ENCODE data around the gene TRPM3.

Gene TRPM3

DNA sequence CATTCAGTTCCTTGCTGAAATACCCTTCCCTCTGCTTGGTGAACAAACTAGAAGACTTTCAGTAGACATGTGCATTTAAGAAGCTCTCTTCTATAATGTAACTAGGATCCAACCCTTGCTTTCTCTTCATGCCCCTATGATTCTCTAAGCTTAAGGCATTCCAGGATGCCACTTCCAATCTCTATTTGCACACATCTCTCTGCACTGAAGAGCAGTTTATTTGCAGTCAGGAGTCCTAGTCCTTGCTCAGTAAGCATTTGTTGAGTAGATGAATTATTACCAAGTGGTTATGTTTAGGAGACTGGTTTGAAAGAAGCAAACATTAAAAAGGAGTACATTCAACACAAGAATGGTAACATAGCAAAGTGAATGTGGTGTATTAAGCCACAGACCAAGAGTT is 432.7 kb downstream of the TRPM3 start:
- ATAC-seq, result no peak
- TF ChIP-seq ZFP30 (CRISPR knock-in tag; IDR thresholded peaks at IDR 0.05) (no peak), SNAI2 (CRISPR knock-in tag; IDR thresholded peaks at IDR 0.05) (no peak)

DNA sequence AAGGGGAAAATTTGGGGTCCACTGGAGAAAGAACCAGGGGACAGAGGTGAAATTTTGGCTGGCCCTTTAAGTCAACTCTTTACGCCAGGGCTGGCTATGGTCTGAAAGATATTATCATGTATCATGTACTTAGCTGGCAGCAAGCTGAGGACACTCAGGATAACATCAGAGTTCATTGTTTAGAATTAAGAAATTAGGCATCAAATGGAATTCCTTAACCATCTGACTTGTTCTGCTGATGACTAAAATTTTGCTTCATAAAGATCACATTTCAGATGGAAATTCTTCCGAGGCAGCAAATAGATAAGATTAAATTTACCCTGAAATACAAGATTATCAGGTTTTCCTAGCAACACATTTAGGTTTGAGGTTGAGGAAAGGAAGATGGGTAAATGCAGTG is 437.6 kb downstream of the TRPM3 start:
- TF ChIP-seq ESRRG (CRISPR knock-in tag; IDR thresholded peaks at IDR 0.05) (no peak), ZFP3 (CRISPR knock-in tag; IDR thresholded peaks at IDR 0.05) (no peak), ZNF70 (CRISPR knock-in tag; IDR thresholded peaks at IDR 0.05) (no peak), TCF4 (CRISPR knock-in tag; IDR thresholded peaks at IDR 0.05; ENCODE audit: borderline replicate concordance) (no peak), OSR1 (CRISPR knock-in tag; IDR thresholded peaks at IDR 0.05) (no peak), CSDC2 (CRISPR knock-in tag; IDR thresholded peaks at IDR 0.05) (no peak), RARB (CRISPR knock-in tag; IDR thresholded peaks at IDR 0.05) (no peak), ISL1 (CRISPR knock-in tag; IDR thresholded peaks at IDR 0.05) (no peak)
- TF ChIP-seq, protein P1, sequence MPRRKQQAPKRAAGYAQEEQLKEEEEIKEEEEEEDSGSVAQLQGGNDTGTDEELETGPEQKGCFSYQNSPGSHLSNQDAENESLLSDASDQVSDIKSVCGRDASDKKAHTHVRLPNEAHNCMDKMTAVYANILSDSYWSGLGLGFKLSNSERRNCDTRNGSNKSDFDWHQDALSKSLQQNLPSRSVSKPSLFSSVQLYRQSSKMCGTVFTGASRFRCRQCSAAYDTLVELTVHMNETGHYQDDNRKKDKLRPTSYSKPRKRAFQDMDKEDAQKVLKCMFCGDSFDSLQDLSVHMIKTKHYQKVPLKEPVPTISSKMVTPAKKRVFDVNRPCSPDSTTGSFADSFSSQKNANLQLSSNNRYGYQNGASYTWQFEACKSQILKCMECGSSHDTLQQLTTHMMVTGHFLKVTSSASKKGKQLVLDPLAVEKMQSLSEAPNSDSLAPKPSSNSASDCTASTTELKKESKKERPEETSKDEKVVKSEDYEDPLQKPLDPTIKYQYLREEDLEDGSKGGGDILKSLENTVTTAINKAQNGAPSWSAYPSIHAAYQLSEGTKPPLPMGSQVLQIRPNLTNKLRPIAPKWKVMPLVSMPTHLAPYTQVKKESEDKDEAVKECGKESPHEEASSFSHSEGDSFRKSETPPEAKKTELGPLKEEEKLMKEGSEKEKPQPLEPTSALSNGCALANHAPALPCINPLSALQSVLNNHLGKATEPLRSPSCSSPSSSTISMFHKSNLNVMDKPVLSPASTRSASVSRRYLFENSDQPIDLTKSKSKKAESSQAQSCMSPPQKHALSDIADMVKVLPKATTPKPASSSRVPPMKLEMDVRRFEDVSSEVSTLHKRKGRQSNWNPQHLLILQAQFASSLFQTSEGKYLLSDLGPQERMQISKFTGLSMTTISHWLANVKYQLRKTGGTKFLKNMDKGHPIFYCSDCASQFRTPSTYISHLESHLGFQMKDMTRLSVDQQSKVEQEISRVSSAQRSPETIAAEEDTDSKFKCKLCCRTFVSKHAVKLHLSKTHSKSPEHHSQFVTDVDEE (CRISPR knock-in tag; IDR thresholded peaks at IDR 0.05), result no peak
- no peak for ATAC-seq

DNA sequence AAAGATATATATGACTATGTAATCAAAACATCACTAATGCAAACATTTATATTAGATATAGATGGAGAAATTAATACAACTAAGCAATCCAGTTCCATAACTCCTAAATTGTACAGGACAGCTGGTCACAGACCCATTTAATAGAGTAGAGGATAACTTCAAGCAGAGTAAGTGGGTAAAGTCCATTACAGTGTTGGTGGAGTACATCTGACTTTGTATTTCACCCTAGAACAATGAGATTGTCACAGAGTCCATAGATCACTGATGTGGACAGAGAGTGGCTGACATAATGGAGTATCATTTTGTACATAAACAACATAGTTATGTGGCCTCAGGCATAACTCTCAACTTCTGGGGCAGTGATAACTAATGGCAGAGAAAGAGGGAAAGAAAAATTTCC is 439.1 kb downstream of the TRPM3 start:
- TF ChIP-seq ZFP3 (CRISPR knock-in tag; IDR thresholded peaks at IDR 0.05), result no peak
- TF ChIP-seq GLIS3 (CRISPR knock-in tag; IDR thresholded peaks at IDR 0.05), result no peak
- no peak for TF ChIP-seq OSR1 (CRISPR knock-in tag; IDR thresholded peaks at IDR 0.05)
- TF ChIP-seq ZNF565 (CRISPR knock-in tag; conservative IDR thresholded peaks at IDR 0.05; ENCODE audit: low read depth), result no peak
- TF ChIP-seq CSDC2 (CRISPR knock-in tag; IDR thresholded peaks at IDR 0.05), result no peak
- TF ChIP-seq PPARA (CRISPR knock-in tag; IDR thresholded peaks at IDR 0.05; ENCODE audit: borderline replicate concordance), result no peak
- TF ChIP-seq SNAI2 (CRISPR knock-in tag; IDR thresholded peaks at IDR 0.05), result no peak
- TF ChIP-seq ZC3H10 (CRISPR knock-in tag; IDR thresholded peaks at IDR 0.05), result no peak
- TF ChIP-seq ARNTL (CRISPR knock-in tag; IDR thresholded peaks at IDR 0.05; ENCODE audit: borderline replicate concordance, low read depth), result no peak
- TF ChIP-seq, protein P2, sequence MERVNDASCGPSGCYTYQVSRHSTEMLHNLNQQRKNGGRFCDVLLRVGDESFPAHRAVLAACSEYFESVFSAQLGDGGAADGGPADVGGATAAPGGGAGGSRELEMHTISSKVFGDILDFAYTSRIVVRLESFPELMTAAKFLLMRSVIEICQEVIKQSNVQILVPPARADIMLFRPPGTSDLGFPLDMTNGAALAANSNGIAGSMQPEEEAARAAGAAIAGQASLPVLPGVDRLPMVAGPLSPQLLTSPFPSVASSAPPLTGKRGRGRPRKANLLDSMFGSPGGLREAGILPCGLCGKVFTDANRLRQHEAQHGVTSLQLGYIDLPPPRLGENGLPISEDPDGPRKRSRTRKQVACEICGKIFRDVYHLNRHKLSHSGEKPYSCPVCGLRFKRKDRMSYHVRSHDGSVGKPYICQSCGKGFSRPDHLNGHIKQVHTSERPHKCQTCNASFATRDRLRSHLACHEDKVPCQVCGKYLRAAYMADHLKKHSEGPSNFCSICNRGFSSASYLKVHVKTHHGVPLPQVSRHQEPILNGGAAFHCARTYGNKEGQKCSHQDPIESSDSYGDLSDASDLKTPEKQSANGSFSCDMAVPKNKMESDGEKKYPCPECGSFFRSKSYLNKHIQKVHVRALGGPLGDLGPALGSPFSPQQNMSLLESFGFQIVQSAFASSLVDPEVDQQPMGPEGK (CRISPR knock-in tag; IDR thresholded peaks at IDR 0.05; ENCODE audit: borderline replicate concordance), result no peak
- TF ChIP-seq, protein P3, sequence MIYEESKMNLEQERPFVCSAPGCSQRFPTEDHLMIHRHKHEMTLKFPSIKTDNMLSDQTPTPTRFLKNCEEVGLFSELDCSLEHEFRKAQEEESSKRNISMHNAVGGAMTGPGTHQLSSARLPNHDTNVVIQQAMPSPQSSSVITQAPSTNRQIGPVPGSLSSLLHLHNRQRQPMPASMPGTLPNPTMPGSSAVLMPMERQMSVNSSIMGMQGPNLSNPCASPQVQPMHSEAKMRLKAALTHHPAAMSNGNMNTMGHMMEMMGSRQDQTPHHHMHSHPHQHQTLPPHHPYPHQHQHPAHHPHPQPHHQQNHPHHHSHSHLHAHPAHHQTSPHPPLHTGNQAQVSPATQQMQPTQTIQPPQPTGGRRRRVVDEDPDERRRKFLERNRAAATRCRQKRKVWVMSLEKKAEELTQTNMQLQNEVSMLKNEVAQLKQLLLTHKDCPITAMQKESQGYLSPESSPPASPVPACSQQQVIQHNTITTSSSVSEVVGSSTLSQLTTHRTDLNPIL (CRISPR knock-in tag; IDR thresholded peaks at IDR 0.05; ENCODE audit: low read depth), result no peak
- no peak for TF ChIP-seq TOX (CRISPR knock-in tag; IDR thresholded peaks at IDR 0.05; ENCODE audit: borderline replicate concordance)
- no peak for TF ChIP-seq RARB (CRISPR knock-in tag; IDR thresholded peaks at IDR 0.05)
- TF ChIP-seq ZNF70 (CRISPR knock-in tag; IDR thresholded peaks at IDR 0.05), result no peak
- TF ChIP-seq ISL1 (CRISPR knock-in tag; IDR thresholded peaks at IDR 0.05), result no peak
- no peak for ATAC-seq

DNA sequence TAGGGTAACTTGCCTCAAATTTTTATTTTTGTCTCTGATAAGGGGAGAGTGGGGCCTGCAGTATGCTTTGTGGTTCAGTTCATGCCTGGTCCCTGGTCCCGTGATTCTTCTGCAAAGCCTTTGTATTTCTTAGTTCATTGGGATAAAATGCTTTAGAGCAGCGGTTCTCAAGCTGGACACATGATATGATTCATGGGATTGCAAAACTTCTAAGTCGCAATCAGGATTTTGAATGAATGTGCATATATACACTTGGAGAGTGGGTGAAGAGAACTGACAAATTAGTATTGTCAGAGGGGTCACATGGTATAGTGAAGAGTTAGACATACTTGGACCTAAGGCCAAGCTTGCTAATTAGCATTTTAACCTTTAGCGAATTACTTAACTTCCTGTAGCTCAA is 441.6 kb downstream of the TRPM3 start:
- no peak for ATAC-seq
- no peak for TF ChIP-seq ISL1 (CRISPR knock-in tag; IDR thresholded peaks at IDR 0.05)
- TF ChIP-seq, protein P4, sequence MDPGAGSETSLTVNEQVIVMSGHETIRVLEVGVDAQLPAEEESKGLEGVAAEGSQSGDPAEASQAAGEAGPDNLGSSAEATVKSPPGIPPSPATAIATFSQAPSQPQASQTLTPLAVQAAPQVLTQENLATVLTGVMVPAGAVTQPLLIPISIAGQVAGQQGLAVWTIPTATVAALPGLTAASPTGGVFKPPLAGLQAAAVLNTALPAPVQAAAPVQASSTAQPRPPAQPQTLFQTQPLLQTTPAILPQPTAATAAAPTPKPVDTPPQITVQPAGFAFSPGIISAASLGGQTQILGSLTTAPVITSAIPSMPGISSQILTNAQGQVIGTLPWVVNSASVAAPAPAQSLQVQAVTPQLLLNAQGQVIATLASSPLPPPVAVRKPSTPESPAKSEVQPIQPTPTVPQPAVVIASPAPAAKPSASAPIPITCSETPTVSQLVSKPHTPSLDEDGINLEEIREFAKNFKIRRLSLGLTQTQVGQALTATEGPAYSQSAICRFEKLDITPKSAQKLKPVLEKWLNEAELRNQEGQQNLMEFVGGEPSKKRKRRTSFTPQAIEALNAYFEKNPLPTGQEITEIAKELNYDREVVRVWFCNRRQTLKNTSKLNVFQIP (CRISPR knock-in tag; IDR thresholded peaks at IDR 0.05; ENCODE audit: borderline replicate concordance, low read depth), result no peak
- TF ChIP-seq OSR1 (CRISPR knock-in tag; IDR thresholded peaks at IDR 0.05), result no peak
- TF ChIP-seq, protein P5, sequence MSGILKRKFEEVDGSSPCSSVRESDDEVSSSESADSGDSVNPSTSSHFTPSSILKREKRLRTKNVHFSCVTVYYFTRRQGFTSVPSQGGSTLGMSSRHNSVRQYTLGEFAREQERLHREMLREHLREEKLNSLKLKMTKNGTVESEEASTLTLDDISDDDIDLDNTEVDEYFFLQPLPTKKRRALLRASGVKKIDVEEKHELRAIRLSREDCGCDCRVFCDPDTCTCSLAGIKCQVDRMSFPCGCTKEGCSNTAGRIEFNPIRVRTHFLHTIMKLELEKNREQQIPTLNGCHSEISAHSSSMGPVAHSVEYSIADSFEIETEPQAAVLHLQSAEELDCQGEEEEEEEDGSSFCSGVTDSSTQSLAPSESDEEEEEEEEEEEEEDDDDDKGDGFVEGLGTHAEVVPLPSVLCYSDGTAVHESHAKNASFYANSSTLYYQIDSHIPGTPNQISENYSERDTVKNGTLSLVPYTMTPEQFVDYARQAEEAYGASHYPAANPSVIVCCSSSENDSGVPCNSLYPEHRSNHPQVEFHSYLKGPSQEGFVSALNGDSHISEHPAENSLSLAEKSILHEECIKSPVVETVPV (CRISPR knock-in tag; IDR thresholded peaks at IDR 0.05), result no peak

All from SK-N-SH treated with all-trans-retinoic acid at 6 μM for 48 hours (cell line).